HG03135 (cell line): ENCODE measurements around the gene PRX.

Experiments
- ATAC-seq: cut with Tn5 transposase; IDR thresholded peaks from one replicate; pipeline ENCODE4 v1.9.1; 2021; ENCODE audit warnings: mild to moderate bottlenecking, moderate library complexity; ENCODE audit not compliant: unreplicated experiment

Gene PRX

DNA sequence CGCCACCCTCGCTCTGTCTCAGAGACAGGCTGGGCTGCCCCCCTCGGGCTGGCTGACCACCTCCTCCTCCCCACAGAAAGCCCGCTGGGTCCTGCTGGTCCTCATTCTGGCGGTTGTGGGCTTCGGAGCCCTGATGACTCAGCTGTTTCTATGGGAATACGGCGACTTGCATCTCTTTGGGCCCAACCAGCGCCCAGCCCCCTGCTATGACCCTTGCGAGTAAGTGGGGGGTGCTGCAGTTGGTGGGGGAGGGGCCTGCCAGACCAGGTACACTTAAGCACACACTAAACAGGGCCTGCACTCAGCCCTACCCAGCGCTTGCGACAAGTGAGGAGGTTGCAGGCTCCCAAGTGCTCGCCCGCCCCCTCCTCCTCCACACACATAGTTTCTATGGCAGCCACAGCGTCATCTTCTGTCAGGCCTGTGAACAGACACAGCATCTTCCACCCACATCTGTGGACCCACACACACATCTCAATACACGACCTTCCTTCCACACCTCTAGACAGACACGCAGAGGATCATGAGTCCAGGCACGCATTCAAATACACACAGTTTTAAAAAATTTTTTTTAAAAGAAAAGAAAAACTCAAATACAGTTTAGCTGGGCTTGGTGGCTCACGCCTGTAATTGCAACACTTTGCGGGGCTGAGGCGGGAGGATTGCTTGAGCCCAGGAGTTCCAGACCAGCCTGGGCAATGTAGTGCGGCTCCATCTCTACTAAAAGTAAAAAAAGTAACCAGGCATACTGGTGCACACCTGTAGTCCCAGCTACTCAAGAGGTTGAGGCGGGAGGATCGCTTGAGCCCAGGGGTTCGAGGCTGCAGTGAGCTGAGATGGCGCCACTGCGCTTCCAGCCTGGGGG lies 46.2 kb downstream of the PRX start:
- no peak for ATAC-seq

DNA sequence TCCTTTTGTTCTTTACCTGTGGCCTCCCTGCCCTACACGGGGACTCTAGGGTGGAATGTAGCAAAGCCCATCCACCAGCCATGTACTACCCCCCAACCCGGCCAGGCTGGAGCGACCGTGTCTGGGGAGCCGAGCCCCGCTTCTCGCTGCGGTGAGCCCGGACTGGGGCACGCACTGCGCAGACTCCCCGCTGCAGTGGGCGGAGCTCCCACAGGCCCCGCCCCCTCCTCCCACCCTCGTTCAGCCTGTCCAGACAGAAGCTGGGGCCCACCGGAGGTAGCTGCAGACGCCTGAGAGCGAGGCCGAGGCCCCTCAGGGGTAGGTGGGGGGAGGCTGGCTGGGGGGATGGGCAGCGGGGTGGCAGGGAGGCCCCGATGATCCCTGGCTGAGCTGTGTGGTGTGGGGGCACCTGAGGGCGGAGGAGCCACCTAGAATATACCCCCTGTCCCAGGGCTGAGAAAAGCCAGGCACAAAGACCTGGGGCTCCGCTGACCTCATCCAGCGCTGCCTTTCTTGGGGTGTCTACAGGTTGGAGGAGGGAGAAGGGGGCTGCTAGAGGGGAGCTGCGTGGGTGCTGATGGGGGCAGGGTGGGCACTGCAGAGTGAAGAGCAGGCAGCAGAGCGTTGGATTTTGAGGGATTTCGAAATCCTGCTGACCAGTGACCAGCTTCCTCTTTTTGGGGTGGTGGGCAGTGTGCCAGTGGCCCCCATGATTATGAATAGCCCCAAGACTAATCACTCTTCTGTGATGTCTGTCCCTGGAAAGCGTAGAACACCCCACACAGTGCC lies 47.4 kb downstream of the PRX start:
- ATAC-seq: no peak

DNA sequence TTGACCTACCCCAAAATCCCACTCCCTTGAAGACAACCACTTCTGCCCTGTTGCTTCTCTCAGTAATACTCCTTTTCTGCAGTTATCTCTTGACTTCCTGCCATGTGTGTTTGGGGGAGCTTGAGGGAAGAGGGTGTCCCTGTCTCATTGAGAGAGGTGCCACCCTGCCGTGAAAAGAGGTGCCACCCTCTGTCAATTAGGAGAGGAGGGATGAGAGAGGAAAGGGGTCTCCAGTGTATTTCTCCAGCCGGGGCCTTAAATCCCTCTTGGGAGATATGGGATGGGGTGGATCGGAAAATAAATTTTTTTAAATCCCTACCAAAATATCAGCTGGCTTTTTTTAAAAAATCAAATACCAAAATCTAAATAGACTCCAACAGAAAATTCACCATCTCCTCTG lies 48.2 kb downstream of the PRX start:
- no peak for ATAC-seq

DNA sequence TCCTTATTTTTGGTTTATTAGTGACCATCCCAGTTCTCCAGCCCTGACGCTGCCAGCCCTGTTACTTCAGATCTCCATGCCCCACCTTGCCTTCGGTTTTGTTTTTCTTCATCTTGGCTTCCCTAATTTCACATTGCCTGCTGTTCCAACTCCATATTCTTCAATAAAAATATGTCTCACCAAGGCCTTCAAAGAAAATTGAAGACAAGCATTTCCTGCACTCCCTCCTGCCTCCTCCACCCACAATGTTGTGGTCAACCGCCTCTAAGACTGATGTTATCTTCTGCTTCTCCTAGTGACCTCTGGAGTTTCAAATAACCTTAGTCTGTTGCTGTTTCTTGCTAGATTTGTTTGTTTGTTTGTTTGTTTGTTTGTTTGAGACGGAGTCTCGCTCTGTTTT lies 50.1 kb downstream of the PRX start:
- no peak for ATAC-seq

DNA sequence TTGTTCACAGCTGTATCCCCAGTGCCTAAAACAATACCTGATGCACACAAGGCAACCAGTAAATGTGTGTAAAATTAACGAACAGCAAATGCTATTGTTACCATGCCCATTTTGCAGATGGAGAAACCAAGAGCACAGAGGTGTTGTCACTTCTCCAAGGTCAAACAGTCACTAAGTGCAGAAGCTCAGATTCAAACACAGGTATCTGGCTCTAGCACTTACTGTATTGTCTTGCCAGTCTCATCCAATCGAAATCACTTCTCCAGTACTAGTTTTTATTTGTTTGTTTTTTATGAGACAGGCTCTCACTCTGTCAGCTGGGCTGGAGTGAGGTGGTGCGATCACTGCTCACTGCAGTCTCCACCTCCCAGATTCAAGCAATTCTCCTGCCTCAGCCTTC lies 51.0 kb downstream of the PRX start:
- ATAC-seq: no peak

DNA sequence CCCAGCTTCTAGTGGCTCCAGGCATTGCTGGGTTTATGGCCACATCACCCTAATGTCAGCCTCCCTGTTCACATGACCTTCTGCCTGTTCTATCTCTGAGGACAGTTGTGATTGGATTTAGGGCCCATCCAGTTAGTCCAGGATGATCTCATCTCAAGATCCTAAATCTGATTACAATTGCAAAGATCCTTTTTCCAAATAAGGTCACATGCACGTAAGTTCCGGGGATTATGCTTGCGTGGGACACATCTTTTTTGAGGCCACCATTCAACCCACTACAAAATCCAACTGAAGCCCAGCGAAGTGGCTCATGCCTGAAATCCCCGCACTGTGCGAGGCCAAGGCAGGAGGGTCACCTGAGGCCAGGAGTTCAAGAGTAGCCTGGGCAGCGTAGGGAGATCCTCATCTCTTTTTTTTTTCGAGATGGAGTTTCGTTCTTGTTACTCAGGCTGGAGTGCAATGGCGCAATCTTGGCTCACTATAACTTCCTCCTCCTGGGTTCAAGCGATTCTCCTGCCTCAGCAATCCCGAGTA lies 52.4 kb downstream of the PRX start:
- no peak for ATAC-seq

DNA sequence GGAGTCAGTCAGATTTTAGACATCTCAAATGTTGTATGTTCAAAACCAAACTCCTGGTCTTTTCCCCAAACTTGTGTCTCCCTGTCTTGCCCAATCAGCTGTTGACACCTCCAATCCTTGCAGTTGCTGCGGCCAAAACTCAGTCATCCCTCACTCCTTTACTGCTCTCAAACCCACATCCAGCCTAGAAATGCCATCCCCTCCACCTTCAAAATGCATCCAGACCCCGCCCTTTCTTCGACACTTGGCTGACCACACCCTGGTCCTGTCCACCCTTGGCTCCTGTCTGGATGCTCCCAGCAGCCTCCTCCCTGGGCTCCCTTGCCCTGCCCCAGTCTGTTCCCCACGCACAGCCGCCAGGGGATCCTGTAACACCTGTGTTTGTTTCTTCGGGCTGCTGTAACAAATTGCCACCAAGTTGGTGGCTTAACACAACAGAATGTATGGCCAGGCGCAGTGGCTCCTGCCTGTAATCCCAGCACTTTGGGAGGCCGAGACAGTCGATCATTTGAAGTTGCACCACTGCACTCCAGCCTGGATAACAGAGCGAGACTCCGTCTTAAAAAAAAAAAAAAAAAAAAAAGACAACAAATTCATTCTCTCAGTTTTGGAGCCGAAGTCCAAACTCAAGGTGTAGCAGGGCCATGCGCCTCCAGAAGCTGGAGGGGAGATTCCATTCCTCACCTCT lies 53.0 kb downstream of the PRX start:
- no peak for ATAC-seq

DNA sequence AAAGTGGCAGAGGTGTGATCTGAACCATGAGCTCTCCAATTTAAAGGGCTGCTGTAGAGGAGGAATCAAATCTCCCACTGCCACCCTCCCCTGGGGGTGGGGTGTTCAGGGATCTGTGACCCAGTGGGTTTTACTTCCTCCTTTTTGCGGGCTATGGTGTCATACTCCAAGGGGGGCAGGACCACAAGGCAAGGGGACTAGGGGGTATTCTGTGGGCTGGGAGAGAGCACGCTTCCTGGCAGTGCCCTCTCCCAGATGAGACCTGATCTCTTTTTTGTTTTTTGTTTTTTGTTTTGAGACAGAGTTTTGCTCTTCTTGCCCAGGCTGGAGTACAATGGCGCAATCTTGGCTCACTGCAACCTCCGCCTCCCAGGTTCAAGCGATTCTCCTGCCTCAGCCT lies 54.4 kb downstream of the PRX start:
- ATAC-seq: no peak

DNA sequence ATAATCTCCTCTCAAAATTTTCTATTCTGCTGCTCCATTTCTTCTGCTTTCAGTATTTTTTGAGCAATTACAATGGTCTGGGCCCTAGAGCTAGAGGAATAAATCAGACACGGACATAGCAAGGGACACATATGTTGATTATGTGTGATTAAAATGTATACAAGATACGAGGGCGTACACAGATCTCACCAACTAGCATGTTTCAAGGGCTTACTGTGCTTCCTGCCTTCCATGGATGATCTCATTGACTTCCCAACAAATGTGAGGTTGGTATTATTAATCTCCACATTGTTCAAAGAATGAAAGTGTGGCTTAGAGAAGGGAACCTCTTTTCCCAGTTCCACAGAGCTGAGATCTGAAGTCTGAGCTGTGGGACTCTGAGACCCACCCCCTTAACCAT lies 55.5 kb downstream of the PRX start:
- no peak for ATAC-seq

DNA sequence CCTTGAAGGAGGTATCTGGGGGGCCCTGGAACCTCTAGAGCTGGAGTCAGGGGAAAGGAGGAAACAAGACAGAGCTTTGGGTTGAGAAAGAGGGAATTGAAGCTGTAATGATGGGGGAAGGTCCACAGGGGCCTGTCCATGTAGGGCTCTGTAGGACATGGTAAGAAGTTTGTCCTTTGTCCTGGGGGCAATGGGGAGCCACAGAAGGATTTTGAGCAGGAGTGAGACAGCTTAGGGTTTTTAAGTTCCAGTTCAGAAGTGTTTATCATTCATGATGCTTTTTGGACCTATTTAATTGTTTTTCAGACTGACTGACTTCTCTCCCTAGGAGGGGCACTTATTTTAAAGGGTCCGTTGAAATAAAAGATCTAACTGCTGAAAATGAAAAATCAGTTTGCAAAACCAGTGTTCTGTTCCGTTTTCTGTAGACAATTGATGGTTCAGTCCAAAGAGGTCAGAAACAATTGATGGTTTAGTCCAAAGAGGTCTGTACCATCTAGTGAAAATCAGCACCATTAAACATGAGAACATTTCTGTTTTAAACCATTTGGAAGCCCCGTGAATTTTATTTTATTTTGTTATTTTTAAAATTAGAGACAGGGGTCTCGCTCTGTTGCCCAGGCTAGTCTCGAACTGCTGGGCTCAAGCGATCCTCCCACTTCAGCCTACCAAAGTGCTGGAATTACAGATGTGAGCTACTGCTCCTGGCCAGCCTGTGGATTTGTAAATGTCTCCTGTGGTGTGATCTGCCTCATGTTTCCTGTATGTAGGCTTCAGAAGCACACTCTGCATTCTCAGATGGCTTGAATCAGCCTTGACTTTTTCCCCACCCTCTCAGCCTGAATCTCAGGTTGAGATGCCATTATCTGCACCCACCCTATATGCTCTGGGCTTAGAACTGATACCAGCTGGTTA lies 56.2 kb downstream of the PRX start:
- ATAC-seq: no peak

DNA sequence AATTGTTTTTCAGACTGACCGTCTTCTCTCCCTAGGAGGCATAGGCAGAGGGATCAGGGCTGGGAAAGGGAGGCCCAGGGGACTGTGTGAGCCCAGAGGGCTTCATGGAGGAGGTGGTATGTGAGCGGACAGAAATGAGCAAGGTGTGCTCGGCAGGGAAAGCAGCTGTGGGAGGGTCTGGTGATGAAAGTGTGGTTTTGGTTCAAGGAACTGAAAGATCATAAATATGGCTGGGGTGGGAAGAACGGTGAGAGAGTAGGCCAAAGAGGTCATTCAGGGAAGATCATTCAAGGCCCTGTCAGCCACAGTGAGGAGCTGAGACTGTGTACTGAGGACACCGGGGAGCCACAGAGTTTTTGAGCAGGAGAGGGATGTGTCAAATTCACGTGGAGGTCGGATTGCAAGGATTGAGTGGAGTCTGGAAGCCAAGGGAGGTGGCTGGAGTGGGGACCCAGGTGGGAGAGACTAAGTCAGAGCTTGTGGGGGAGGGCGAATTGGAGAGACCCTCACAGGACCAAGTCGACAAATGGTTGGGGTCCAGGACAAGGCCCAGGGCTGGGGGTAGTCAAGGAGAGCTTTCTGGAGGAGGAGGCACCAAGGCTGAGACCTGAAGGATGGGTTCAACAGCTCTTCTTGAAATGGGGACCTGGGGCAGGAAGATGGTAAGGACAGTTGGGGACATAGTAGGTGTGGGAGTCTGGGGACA lies 57.0 kb downstream of the PRX start:
- ATAC-seq: no peak

DNA sequence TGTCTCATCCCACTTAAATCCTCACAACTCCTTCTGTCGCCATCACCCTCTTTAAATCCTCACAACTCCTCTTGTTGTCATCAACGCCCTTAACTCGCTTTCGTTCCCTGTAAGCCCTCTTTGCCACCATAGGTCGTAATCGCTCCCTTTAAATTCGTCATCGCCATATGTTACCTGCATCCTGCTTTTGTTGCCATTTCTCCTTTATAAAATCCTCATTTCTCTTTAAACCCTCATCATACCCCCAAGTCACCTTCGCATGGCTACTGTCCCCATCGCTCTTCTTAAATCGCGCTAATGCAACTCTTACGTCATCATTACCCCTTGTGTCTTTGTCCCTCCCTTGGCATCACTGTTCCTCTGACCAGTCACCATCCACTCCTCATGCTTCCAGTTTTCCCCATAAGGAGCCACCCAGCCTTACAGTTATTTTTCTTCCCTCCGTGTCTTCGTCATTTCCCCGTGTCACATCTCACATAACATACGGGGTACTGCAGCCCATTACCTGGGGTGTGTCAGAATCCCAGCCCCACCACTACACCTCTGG lies 64.1 kb downstream of the PRX start:
- ATAC-seq: no peak

DNA sequence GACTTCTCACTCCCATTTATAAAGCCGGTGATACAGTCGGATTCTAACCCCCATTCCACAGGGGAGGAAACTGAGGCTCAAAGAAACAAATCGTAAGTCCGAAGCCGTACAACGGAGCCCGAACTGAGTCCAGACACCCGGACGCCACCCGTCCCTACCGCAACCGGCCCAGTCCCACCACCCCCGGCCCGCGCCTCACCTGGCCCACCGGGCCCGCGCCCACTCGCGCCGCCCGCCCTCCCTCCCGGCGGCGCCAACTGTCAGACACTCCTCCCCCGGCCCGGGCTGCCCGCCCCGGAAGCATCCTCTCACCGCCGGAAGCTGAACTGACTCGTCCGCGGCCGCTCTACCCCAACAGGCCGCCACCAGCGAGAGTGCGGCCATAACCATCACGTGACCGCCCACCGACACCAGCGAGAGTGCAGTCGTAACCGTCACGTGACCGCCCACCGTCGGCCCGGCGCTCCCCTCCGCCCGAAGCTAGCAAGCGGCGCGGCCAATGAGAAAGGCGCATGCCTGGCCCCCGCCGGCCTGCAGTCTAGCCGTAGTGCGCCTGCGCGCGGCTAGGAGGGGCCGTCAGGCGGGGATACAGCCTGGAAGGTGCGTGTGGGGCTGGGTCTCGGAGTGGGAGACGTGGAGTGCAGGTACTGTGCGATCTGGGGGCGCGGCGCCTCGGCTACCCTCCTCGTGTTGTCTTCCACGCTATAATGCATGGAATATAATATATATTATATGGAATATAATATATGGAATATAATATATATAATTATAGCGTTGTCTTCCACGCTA lies 64.9 kb downstream of the PRX start, which contains the start of the genes C19orf47 and PLD3:
Gene C19orf47, minus strand, starts transcription at position 273 of the 789 bp plus-strand sequence. CDS start 6,540 bp downstream, outside the sequence.
Gene PLD3, plus strand, starts transcription at position 571 of the 789 bp plus-strand sequence. CDS start 17,789 bp downstream, outside the sequence.
- ATAC-seq: peak; percentile 93

DNA sequence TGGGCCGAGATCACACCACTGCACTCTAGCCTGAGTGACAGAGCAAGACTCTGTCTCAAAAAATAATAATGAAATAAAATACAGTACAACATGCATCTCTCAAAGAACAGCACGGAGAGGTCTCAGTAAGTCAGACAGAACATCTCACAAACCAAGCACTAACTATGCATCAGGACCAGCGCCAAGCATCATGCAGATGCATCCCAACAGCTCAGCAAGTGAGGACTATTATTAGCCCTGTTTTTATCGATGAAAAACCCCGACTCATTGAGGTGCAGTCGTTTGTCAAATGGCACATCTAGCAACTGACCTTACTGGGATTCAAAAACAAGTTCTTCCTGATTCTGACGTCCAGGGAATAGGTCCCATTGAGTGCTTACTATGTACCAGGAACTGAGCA lies 68.8 kb downstream of the PRX start:
- no peak for ATAC-seq
